ENCODE measurements around the gene PAX1. TPM values are rescaled to one million over a fixed set of nuclear protein-coding genes. Genes with fewer than 3 reads are reported as not detected.

The PAX1 gene
- total RNA-seq (2014; rRNA removed; shearing (Covaris generic); ENCODE audit: low replicate concordance) = not detected in 2 replicates

DNA sequence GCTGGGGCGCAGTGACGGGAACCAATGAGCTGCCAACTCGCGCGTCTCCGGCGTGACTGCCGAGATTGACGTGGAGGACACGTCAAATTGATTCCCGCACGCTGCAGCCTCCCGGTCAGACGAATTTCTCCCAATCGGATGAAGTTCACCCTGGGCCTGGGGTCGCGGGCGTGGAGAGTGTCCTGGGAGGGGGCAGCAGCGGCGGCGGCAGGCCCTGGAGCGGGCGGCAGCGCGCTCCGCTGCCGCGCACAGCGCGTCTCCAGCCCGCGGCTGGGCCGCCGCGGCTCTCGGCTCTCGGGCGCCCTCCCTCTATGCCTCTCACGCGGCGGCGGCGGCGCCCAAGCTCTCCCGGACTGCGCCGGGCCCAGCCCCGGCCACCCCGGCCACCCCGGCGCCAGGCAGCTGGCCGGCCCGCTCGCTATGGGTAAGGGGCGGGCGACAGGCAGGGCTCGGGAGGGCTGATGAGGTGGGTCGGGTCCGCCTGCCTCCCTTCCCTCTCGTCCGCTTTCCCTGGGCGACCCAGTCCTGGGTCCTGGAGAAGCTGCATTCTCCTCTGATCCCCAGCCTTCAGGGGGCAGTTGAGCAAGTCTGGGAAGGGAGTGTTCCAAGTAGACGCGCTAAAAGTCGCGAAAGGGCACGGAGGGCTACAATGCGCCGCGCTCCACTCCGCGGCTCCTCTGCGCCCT is at the start of gene PAX1:
TSS of gene PAX1 (plus strand) at position 90 of the 686 bp plus-strand sequence. CDS start at position 139, 49 bp downstream.
- no peak within 1 kb of the TSS for H2AFZ ChIP-seq (ENCODE audit: low read length)
- no peak for DNase-seq
- no peak within 1 kb of the TSS for H3K4me3 ChIP-seq (ENCODE audit: low read length)
- no peaks in the 10 kb centered on the region for H3K4me1 ChIP-seq (ENCODE audit: low read length)
- no peaks in the 10 kb centered on the region for H3K9me2 ChIP-seq (replicated peaks; ENCODE audit: insufficient read depth, low read length)
- no peaks in the 10 kb centered on the region for H3K9me3 ChIP-seq (ENCODE audit: low read length)
- H3K27ac ChIP-seq (ENCODE audit: low read length) = no peak within 1 kb of the TSS
- no peaks in the 10 kb centered on the region for H3K27me3 ChIP-seq (ENCODE audit: low read length)
- H4K20me1 ChIP-seq (ENCODE audit: insufficient read depth, low read depth, low read length) = no peaks in the 10 kb centered on the region
- no peaks in the 10 kb centered on the region for H3K36me3 ChIP-seq (ENCODE audit: insufficient read depth, low read length)
- no peak within 1 kb of the TSS for H3K9ac ChIP-seq (ENCODE audit: low read length)
- no peak within 1 kb of the TSS for H3K4me2 ChIP-seq (ENCODE audit: low read depth, low read length, poor library complexity, severe bottlenecking)
- no peaks in the 10 kb centered on the region for H3K79me2 ChIP-seq (ENCODE audit: low read length)

DNA sequence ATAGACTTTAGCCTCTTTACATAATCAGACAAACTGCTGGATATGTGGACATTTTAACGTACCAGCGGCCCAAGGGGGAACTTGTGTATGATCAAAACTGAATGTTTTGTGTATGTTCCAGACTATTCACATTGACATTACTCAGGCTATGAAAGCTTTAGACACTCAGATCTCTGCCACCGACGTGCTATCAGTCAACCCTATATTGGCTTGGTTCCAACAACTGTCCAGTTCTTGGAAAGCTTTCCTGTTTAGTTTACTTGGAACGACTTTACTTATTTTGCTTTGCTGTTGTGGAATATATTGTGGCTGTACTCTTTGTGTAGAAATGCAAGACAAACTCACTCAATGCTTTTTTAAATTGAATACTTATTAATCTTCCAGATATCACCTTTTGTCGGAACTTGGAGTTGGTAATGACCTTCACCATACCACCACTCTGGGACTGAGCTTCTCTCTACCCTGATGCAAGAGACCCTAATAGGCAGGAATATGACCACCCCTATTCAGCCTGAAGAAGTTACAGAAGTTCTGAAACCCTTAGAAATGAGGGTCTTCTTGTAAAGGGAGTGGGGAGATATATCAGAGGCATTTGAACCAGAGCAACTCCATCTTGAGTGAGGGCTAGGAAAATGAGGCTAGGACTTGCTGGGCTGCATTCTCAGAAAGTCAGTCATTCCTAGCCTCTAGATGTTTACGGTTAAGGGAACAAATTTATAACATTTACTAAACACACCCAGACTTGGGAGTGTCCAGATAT is 49.0 kb upstream of the PAX1 start:
- Histone ChIP-seq H2AFZ (ENCODE audit: low read length) (no peak overlapping the region), H3K27ac (ENCODE audit: low read length) (no peak overlapping the region)

DNA sequence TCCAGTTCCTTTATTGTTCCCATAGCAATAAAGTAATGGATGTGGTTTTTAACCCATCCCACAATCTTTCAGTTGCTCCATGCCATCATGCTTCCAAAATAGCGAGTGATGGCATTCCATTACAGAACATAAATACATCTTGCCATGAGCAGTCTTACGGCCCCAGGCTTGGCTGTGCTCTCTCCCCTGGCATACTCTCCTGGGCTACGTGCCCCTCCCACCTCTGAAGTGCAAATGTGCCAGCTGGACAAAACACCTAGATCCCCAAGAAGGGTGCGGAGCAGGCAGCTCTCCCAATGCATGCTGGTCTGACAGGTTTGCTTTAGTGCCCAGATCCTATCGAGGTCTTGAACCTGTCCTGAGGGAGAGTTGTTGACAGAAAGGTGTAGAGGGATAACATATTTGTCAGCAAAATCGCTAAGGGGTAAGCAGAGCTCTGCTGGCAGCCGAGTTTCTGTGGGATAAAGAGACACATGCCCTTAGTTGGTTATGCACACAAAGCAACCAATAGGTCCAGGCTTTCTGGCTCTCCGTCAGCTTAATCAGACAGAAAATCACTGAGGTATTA is 43.9 kb upstream of the PAX1 start:
- Histone ChIP-seq H3K79me2 (ENCODE audit: low read length) (no peaks in the 10 kb centered on the region), H3K36me3 (ENCODE audit: insufficient read depth, low read length) (no peaks in the 10 kb centered on the region), H3K27ac (ENCODE audit: low read length) (no peak overlapping the region), H3K9me2 (replicated peaks; ENCODE audit: insufficient read depth, low read length) (no peaks in the 10 kb centered on the region), H3K4me2 (ENCODE audit: low read depth, low read length, poor library complexity, severe bottlenecking) (no peak overlapping the region), H3K27me3 (ENCODE audit: low read length) (no peaks in the 10 kb centered on the region), H3K4me3 (ENCODE audit: low read length) (no peak overlapping the region), H2AFZ (ENCODE audit: low read length) (no peak overlapping the region), H3K4me1 (ENCODE audit: low read length) (no peaks in the 10 kb centered on the region), H3K9ac (ENCODE audit: low read length) (no peak overlapping the region), H3K9me3 (ENCODE audit: low read length) (no peaks in the 10 kb centered on the region), H4K20me1 (ENCODE audit: insufficient read depth, low read depth, low read length) (no peaks in the 10 kb centered on the region)
- DNase-seq = no peak

More for the DNA sequence above, 49.0 kb upstream of the PAX1 start:
- Histone ChIP-seq H3K36me3 (ENCODE audit: insufficient read depth, low read length) (no peaks in the 10 kb centered on the region), H3K79me2 (ENCODE audit: low read length) (no peaks in the 10 kb centered on the region), H3K9me3 (ENCODE audit: low read length) (no peaks in the 10 kb centered on the region), H3K4me3 (ENCODE audit: low read length) (no peak overlapping the region), H3K9ac (ENCODE audit: low read length) (no peak overlapping the region), H3K4me1 (ENCODE audit: low read length) (no peaks in the 10 kb centered on the region), H3K9me2 (replicated peaks; ENCODE audit: insufficient read depth, low read length) (no peaks in the 10 kb centered on the region), H3K27me3 (ENCODE audit: low read length) (no peaks in the 10 kb centered on the region), H4K20me1 (ENCODE audit: insufficient read depth, low read depth, low read length) (no peaks in the 10 kb centered on the region), H3K4me2 (ENCODE audit: low read depth, low read length, poor library complexity, severe bottlenecking) (no peak overlapping the region)
- no peak for DNase-seq

DNA sequence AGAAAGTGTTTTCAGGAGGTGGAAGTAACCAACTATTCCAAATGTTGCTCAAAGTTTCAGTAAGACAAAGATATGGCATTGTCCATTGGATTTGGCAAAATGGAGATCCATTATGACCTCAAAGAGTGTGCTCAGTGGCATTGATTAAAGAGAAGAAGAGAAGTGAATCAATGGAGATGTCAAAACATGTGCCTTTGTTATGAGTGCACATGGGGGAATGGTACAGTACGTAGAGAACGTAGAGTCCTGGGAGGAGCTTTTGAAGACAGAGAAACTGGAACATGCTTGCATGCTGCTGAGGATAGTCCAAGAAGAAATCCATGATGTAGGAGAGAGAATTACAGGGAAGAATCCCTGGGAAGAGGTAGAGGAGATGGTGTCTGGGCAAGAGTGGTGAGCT is 42.0 kb upstream of the PAX1 start:
- H4K20me1 ChIP-seq (ENCODE audit: insufficient read depth, low read depth, low read length) = no peaks in the 10 kb centered on the region
- no peaks in the 10 kb centered on the region for H3K9me2 ChIP-seq (replicated peaks; ENCODE audit: insufficient read depth, low read length)
- H3K4me1 ChIP-seq (ENCODE audit: low read length) = no peaks in the 10 kb centered on the region
- no peaks in the 10 kb centered on the region for H3K36me3 ChIP-seq (ENCODE audit: insufficient read depth, low read length)
- no peaks in the 10 kb centered on the region for H3K79me2 ChIP-seq (ENCODE audit: low read length)
- no peaks in the 10 kb centered on the region for H3K27me3 ChIP-seq (ENCODE audit: low read length)
- no peak for DNase-seq
- no peak overlapping the region for H3K27ac ChIP-seq (ENCODE audit: low read length)
- no peaks in the 10 kb centered on the region for H3K9me3 ChIP-seq (ENCODE audit: low read length)
- no peak overlapping the region for H3K4me2 ChIP-seq (ENCODE audit: low read depth, low read length, poor library complexity, severe bottlenecking)
- H2AFZ ChIP-seq (ENCODE audit: low read length) = no peak overlapping the region
- H3K9ac ChIP-seq (ENCODE audit: low read length) = no peak overlapping the region
- no peak overlapping the region for H3K4me3 ChIP-seq (ENCODE audit: low read length)

DNA sequence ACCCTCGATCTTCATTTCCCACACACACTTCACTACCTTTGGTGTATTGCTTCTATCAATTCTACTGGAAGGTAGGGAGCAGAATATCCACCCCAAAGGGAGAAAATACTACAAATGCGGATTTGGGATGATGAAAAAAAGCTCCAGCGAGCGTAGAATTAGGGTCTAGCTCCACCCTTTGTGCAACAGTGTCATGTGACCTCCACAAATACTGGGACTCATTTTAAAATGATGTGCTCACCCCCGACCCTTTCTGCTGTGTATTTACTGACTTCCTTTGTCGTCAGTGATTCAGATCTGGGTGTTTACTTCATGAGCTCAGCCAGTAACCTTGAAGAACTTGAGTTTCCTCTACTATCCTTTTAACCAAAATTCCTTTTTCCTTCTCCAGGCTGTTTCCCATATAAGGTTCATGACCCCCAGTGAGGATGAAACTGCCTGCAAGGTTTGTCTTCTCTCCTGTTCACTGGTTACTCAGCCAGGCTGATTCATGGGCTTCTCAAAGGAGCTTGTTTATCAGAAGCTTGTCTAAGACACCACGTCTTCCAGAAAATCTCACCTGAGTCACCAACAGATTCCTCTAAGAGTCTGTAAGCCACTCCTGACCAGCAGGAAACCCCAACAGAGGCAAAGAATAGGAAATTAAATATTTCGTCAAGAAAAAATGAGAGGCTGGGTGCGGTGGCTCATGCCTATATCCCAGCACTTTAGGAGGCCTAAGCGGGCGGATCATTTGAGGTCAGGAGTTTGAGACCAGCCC is 39.6 kb upstream of the PAX1 start:
- no peak for DNase-seq
- no peaks in the 10 kb centered on the region for H3K9me2 ChIP-seq (replicated peaks; ENCODE audit: insufficient read depth, low read length)
- H3K36me3 ChIP-seq (ENCODE audit: insufficient read depth, low read length) = no peaks in the 10 kb centered on the region

DNA sequence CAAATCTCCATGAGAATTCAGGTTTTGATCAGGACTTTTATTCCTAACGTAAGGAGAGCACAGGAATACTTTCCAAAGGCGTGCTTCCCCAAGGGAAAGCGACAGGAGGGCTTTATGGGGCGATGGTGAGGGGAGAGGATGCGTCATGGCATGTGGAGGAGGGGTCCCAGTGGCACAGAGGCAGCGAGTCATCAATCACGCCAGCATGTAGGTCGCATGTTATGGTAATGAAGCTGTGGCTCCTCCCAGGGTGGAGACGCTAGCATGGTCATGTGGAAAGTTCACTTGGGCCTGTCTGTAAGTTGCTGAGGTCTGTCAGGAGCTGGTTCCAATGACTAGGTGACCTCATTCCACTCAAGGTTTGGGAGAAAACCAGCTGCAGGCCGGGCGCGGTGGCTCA is 35.3 kb upstream of the PAX1 start:
- H2AFZ ChIP-seq (ENCODE audit: low read length) = no peak overlapping the region; the same call in 1 of the 2 replicates
- H3K79me2 ChIP-seq (ENCODE audit: low read length) = no peaks in the 10 kb centered on the region
- no peaks in the 10 kb centered on the region for H3K9me3 ChIP-seq (ENCODE audit: low read length)
- DNase-seq = no peak
- no peaks in the 10 kb centered on the region for H3K27me3 ChIP-seq (ENCODE audit: low read length)
- H3K4me1 ChIP-seq (ENCODE audit: low read length) = no peaks in the 10 kb centered on the region
- no peak overlapping the region for H3K9ac ChIP-seq (ENCODE audit: low read length)
- no peak overlapping the region for H3K27ac ChIP-seq (ENCODE audit: low read length)
- no peaks in the 10 kb centered on the region for H3K9me2 ChIP-seq (replicated peaks; ENCODE audit: insufficient read depth, low read length)
- H3K4me3 ChIP-seq (ENCODE audit: low read length) = no peak overlapping the region
- no peaks in the 10 kb centered on the region for H3K36me3 ChIP-seq (ENCODE audit: insufficient read depth, low read length)
- H3K4me2 ChIP-seq (ENCODE audit: low read depth, low read length, poor library complexity, severe bottlenecking) = no peak overlapping the region
- no peaks in the 10 kb centered on the region for H4K20me1 ChIP-seq (ENCODE audit: insufficient read depth, low read depth, low read length)

More for the DNA sequence above, 39.6 kb upstream of the PAX1 start:
- no peaks in the 10 kb centered on the region for H3K79me2 ChIP-seq (ENCODE audit: low read length)
- H3K4me3 ChIP-seq (ENCODE audit: low read length) = no peak overlapping the region
- no peaks in the 10 kb centered on the region for H4K20me1 ChIP-seq (ENCODE audit: insufficient read depth, low read depth, low read length)
- no peak overlapping the region for H2AFZ ChIP-seq (ENCODE audit: low read length)
- H3K4me1 ChIP-seq (ENCODE audit: low read length) = no peaks in the 10 kb centered on the region
- no peak overlapping the region for H3K27ac ChIP-seq (ENCODE audit: low read length)
- no peak overlapping the region for H3K4me2 ChIP-seq (ENCODE audit: low read depth, low read length, poor library complexity, severe bottlenecking)
- no peaks in the 10 kb centered on the region for H3K27me3 ChIP-seq (ENCODE audit: low read length)
- H3K9ac ChIP-seq (ENCODE audit: low read length) = no peak overlapping the region
- no peaks in the 10 kb centered on the region for H3K9me3 ChIP-seq (ENCODE audit: low read length)

DNA sequence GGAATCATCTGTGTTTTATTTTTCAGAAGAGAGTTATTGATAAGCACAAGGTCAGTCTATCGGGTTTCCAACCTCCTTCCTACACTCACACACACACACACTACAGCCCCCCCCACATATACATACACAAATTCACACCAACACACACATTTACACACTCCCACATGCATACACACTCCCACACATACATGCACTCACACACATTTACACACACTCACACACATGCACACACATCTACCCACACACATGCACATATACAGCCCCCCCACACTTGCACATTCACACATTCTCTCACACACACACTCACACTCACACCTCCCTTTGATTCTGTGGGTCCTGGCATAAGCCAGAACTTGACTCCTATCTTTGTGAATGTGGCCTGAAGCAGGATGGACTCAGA is 34.5 kb upstream of the PAX1 start:
- H2AFZ ChIP-seq (ENCODE audit: low read length) = no peak overlapping the region
- no peaks in the 10 kb centered on the region for H3K79me2 ChIP-seq (ENCODE audit: low read length)
- no peak overlapping the region for H3K4me3 ChIP-seq (ENCODE audit: low read length)
- H3K9ac ChIP-seq (ENCODE audit: low read length) = no peak overlapping the region
- no peak overlapping the region for H3K27ac ChIP-seq (ENCODE audit: low read length)
- H3K9me2 ChIP-seq (replicated peaks; ENCODE audit: insufficient read depth, low read length) = no peaks in the 10 kb centered on the region
- no peak overlapping the region for H3K4me2 ChIP-seq (ENCODE audit: low read depth, low read length, poor library complexity, severe bottlenecking)
- no peaks in the 10 kb centered on the region for H4K20me1 ChIP-seq (ENCODE audit: insufficient read depth, low read depth, low read length)
- H3K9me3 ChIP-seq (ENCODE audit: low read length) = no peaks in the 10 kb centered on the region
- H3K27me3 ChIP-seq (ENCODE audit: low read length) = no peaks in the 10 kb centered on the region
- DNase-seq = no peak
- peaks cover 2% of the 10 kb centered on the region; the same call in 1 of the 2 replicates for H3K4me1 ChIP-seq (ENCODE audit: low read length)
- H3K36me3 ChIP-seq (ENCODE audit: insufficient read depth, low read length) = no peaks in the 10 kb centered on the region

DNA sequence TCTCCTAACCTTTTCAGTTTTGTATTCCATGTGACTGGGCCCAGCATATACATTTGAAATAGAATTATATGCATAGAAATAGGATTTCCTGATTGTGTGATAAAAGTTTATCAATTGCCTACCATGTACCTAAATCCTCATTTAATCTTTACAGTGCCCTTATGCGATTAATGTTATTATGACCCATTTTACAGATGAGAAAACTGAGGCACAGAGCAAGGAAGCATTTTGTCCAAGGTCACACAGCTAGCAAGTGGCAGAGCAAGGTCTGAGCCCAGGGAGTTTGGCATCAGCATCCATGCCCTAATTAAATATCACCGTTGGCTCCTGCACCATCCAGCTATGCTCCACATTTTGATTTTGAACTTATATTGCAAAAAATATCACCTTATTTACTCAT is 28.2 kb upstream of the PAX1 start:
- no peak overlapping the region for H3K4me3 ChIP-seq (ENCODE audit: low read length)
- no peak for DNase-seq
- H2AFZ ChIP-seq (ENCODE audit: low read length) = no peak overlapping the region
- no peaks in the 10 kb centered on the region for H4K20me1 ChIP-seq (ENCODE audit: insufficient read depth, low read depth, low read length)
- H3K4me1 ChIP-seq (ENCODE audit: low read length) = peaks cover 2% of the 10 kb centered on the region; the same call in 1 of the 2 replicates
- H3K9me2 ChIP-seq (replicated peaks; ENCODE audit: insufficient read depth, low read length) = no peaks in the 10 kb centered on the region
- H3K9me3 ChIP-seq (ENCODE audit: low read length) = no peaks in the 10 kb centered on the region
- no peak overlapping the region for H3K4me2 ChIP-seq (ENCODE audit: low read depth, low read length, poor library complexity, severe bottlenecking)
- H3K27ac ChIP-seq (ENCODE audit: low read length) = no peak overlapping the region
- no peak overlapping the region for H3K9ac ChIP-seq (ENCODE audit: low read length)
- H3K79me2 ChIP-seq (ENCODE audit: low read length) = no peaks in the 10 kb centered on the region
- no peaks in the 10 kb centered on the region for H3K36me3 ChIP-seq (ENCODE audit: insufficient read depth, low read length)
- no peaks in the 10 kb centered on the region for H3K27me3 ChIP-seq (ENCODE audit: low read length)
